ENCODE measurements around the gene LYRM2.

The LYRM2 gene

DNA sequence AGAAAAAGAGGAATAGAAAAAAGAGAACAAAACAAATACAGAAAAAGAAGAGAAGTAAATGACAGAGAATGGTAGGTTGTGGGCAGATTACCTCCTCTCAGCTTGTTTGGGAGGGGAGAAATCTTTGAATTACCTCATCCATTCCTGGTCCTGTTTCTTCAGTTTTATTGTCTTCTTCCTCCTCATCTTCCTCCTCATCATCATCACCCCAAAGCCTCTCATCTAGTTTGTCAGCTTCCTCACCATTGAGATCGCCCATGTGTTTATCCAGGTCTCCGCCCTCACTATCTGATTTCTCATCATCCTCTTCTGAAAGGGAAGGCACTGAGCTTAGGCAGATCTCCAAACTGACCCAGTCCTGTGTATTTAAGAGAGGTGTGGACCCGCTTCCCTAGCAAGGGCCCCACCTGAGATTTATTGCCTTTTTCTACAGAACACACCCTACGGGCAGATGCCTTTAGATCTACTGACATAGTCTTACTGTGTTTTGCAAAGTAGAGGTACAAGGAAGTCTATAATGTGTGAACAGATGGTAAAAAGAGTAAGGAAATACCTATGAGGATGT lies 24.2 kb upstream of the LYRM2 start (continued):
- TF ChIP-seq, protein P1, sequence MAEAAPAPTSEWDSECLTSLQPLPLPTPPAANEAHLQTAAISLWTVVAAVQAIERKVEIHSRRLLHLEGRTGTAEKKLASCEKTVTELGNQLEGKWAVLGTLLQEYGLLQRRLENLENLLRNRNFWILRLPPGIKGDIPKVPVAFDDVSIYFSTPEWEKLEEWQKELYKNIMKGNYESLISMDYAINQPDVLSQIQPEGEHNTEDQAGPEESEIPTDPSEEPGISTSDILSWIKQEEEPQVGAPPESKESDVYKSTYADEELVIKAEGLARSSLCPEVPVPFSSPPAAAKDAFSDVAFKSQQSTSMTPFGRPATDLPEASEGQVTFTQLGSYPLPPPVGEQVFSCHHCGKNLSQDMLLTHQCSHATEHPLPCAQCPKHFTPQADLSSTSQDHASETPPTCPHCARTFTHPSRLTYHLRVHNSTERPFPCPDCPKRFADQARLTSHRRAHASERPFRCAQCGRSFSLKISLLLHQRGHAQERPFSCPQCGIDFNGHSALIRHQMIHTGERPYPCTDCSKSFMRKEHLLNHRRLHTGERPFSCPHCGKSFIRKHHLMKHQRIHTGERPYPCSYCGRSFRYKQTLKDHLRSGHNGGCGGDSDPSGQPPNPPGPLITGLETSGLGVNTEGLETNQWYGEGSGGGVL (tag by site-specific recombination; IDR thresholded peaks at IDR 0.05): no peak
- TF ChIP-seq ZNF510 (tag by site-specific recombination; IDR thresholded peaks at IDR 0.05; ENCODE audit: insufficient replicate concordance) (no peak), ZNF530 (tag by site-specific recombination; IDR thresholded peaks at IDR 0.05; ENCODE audit: low read depth) (no peak), ZFP41 (tag by site-specific recombination; IDR thresholded peaks at IDR 0.05; ENCODE audit: borderline replicate concordance) (no peak), ZNF19 (tag by site-specific recombination; IDR thresholded peaks at IDR 0.05; ENCODE audit: low read depth) (no peak), ZFP3 (tag by site-specific recombination; IDR thresholded peaks at IDR 0.05; ENCODE audit: low read depth) (no peak)
- TF ChIP-seq, protein P2, sequence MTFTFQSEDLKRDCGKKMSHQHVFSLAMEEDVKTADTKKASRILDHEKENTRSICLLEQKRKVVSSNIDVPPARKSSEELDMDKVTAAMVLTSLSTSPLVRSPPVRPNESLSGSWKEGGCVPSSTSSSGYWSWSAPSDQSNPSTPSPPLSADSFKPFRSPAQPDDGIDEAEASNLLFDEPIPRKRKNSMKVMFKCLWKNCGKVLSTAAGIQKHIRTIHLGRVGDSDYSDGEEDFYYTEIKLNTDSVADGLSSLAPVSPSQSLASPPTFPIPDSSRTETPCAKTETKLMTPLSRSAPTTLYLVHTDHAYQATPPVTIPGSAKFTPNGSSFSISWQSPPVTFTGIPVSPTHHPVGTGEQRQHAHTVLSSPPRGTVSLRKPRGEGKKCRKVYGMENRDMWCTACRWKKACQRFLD (tag by site-specific recombination; IDR thresholded peaks at IDR 0.05): no peak
- TF ChIP-seq, protein P3, sequence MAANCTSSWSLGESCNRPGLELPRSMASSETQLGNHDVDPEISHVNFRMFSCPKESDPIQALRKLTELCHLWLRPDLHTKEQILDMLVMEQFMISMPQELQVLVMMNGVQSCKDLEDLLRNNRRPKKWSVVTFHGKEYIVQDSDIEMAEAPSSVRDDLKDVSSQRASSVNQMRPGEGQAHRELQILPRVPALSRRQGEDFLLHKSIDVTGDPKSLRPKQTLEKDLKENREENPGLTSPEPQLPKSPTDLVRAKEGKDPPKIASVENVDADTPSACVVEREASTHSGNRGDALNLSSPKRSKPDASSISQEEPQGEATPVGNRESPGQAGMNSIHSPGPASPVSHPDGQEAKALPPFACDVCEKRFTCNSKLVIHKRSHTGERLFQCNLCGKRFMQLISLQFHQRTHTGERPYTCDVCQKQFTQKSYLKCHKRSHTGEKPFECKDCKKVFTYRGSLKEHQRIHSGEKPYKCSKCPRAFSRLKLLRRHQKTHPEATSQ (tag by site-specific recombination; IDR thresholded peaks at IDR 0.05): no peak

DNA sequence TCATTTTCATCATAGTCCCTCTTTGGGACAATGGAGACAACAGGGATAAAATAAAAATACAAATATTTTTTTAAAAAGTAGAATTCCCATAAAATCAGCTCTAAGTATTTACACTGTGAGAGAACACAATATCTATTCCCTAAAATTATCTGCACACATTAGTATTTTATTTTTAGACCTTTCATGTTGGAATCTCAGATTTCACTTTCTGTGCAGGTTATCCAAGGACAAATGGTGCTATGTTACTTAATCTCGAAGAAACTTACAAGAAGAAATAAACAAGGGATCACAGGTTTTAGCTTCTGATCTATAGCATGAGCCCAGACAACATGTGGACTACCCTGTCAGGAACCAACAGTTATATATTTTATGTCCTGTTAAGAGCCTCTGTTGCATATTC lies 23.0 kb upstream of the LYRM2 start:
- Histone ChIP-seq H3K4me1 (ENCODE audit: control insufficient read depth, insufficient read depth, low read length) (no peaks in the 10 kb centered on the region), H3K36me3 (ENCODE audit: control insufficient read depth in 2 of 2, insufficient read depth in 1 of 2, low read length in 2 of 2) (peaks cover 33 to 88% of the 10 kb centered on the region in 2 experiments), H3K4me3 (ENCODE audit: low read depth, low read length) (no peak overlapping the region), H3K9me3 (ENCODE audit: control insufficient read depth, insufficient read depth, low read depth, low read length) (no peaks in the 10 kb centered on the region), H3K27ac (ENCODE audit: extremely low read depth, low read depth, low read length) (no peak overlapping the region)
- ChIA-PET CTCF (interaction anchor here (0.5 to 1.6 kb wide), 2 partner anchors 9 to 986 kb away, joined by 3 to 4 read pairs; no protein-coding TSS in a partner anchor), POLR2A (no interaction called here)
- TF ChIP-seq, protein P4, sequence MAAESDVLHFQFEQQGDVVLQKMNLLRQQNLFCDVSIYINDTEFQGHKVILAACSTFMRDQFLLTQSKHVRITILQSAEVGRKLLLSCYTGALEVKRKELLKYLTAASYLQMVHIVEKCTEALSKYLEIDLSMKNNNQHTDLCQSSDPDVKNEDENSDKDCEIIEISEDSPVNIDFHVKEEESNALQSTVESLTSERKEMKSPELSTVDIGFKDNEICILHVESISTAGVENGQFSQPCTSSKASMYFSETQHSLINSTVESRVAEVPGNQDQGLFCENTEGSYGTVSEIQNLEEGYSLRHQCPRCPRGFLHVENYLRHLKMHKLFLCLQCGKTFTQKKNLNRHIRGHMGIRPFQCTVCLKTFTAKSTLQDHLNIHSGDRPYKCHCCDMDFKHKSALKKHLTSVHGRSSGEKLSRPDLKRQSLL (tag by site-specific recombination; IDR thresholded peaks at IDR 0.05): no peak
- no peak for TF ChIP-seq ZNF626 (tag by site-specific recombination; IDR thresholded peaks at IDR 0.05)

DNA sequence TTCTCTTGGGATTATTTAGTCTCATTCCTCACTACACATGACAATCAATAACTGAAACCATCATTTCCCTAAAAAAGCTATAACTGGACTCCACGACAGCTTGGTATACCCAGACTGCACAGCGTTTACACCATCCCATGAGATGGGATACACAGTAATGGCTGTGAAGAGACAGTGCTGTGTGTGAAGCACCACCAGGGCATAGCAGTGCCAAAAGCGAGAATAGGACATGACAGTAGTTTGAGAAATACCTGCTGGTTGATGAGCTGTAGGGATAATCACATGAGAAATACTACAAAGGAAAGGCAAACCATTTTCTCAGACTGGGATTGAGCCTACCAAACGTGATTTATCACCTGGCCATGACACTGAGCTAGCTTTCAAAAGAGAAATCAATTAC lies 22.4 kb upstream of the LYRM2 start:
- H3K27ac ChIP-seq (ENCODE audit: extremely low read depth, low read depth, low read length): no peak overlapping the region
- H3K4me3 ChIP-seq (ENCODE audit: low read depth, low read length): no peak overlapping the region
- no peaks in the 10 kb centered on the region for H3K9me3 ChIP-seq (ENCODE audit: control insufficient read depth, insufficient read depth, low read depth, low read length)
- POLR2A ChIA-PET: no interaction called here
- H3K4me1 ChIP-seq (ENCODE audit: control insufficient read depth, insufficient read depth, low read length): no peaks in the 10 kb centered on the region
- TF ChIP-seq, protein P5, sequence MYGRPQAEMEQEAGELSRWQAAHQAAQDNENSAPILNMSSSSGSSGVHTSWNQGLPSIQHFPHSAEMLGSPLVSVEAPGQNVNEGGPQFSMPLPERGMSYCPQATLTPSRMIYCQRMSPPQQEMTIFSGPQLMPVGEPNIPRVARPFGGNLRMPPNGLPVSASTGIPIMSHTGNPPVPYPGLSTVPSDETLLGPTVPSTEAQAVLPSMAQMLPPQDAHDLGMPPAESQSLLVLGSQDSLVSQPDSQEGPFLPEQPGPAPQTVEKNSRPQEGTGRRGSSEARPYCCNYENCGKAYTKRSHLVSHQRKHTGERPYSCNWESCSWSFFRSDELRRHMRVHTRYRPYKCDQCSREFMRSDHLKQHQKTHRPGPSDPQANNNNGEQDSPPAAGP (tag by site-specific recombination; IDR thresholded peaks at IDR 0.05): no peak
- TF ChIP-seq ZNF239 (tag by site-specific recombination; IDR thresholded peaks at IDR 0.05) (no peak), ZNF416 (tag by site-specific recombination; IDR thresholded peaks at IDR 0.05) (no peak), ZNF791 (tag by site-specific recombination; IDR thresholded peaks at IDR 0.05) (no peak), ZNF433 (tag by site-specific recombination; IDR thresholded peaks at IDR 0.05; ENCODE audit: low read depth) (no peak), GFI1B (tag by site-specific recombination; IDR thresholded peaks at IDR 0.05) (no peak), ZNF221 (tag by site-specific recombination; IDR thresholded peaks at IDR 0.05; ENCODE audit: borderline replicate concordance) (no peak)
- TF ChIP-seq, protein P6, sequence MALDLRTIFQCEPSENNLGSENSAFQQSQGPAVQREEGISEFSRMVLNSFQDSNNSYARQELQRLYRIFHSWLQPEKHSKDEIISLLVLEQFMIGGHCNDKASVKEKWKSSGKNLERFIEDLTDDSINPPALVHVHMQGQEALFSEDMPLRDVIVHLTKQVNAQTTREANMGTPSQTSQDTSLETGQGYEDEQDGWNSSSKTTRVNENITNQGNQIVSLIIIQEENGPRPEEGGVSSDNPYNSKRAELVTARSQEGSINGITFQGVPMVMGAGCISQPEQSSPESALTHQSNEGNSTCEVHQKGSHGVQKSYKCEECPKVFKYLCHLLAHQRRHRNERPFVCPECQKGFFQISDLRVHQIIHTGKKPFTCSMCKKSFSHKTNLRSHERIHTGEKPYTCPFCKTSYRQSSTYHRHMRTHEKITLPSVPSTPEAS (tag by site-specific recombination; IDR thresholded peaks at IDR 0.05): no peak
- TF ChIP-seq, protein P7, sequence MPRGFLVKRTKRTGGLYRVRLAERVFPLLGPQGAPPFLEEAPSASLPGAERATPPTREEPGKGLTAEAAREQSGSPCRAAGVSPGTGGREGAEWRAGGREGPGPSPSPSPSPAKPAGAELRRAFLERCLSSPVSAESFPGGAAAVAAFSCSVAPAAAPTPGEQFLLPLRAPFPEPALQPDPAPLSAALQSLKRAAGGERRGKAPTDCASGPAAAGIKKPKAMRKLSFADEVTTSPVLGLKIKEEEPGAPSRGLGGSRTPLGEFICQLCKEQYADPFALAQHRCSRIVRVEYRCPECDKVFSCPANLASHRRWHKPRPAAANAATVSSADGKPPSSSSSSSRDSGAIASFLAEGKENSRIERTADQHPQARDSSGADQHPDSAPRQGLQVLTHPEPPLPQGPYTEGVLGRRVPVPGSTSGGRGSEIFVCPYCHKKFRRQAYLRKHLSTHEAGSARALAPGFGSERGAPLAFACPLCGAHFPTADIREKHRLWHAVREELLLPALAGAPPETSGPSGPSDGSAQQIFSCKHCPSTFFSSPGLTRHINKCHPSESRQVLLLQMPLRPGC (tag by site-specific recombination; IDR thresholded peaks at IDR 0.05): no peak
- TF ChIP-seq, protein P8, sequence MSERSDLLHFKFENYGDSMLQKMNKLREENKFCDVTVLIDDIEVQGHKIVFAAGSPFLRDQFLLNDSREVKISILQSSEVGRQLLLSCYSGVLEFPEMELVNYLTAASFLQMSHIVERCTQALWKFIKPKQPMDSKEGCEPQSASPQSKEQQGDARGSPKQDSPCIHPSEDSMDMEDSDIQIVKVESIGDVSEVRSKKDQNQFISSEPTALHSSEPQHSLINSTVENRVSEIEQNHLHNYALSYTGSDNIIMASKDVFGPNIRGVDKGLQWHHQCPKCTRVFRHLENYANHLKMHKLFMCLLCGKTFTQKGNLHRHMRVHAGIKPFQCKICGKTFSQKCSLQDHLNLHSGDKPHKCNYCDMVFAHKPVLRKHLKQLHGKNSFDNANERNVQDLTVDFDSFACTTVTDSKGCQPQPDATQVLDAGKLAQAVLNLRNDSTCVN (tag by site-specific recombination; optimal IDR thresholded peaks at IDR 0.05): no peak
- peaks cover 27 to 88% of the 10 kb centered on the region in 2 experiments for H3K36me3 ChIP-seq (ENCODE audit: control insufficient read depth in 2 of 2, insufficient read depth in 1 of 2, low read length in 2 of 2)
- CTCF ChIA-PET: interaction anchor here (0.5 to 1.6 kb wide), 2 partner anchors 9 to 986 kb away, joined by 3 to 4 read pairs; no protein-coding TSS in a partner anchor

Data from HEK293 (cell line).